ENCODE results near the gene DOCK3. TPM values are rescaled to one million over a fixed set of nuclear protein-coding genes. Genes with fewer than 3 reads are reported as not detected.

Gene DOCK3
- total and polyA plus RNA-seq, 2 donors (not counting 3 experiments of a cell fraction or from before 2014, with no cell fraction given): 0.08 to 0.13 TPM

GRCh38 chr3:50676031-50676705 lies 1.4 kb downstream of the DOCK3 start:
- FAIRE-seq: no peak
- no TSS peak for BruUV-seq (replicated peaks)
- Histone ChIP-seq H3K9ac (replicated peaks; ENCODE audit: extremely low read depth, insufficient read depth, low read length) (no peak overlapping the region), H3K9me1 (replicated peaks; ENCODE audit: control insufficient read depth, extremely low read depth, insufficient read depth, low read length) (no peaks in the 10 kb centered on the region), H3K79me2 (ENCODE audit: control insufficient read depth, insufficient read depth, low read length) (no peaks in the 10 kb centered on the region), H3K4me2 (ENCODE audit: insufficient read depth, low read length) (no peak overlapping the region), H2AFZ (ENCODE audit: low read depth, low read length) (no peak overlapping the region), H3K27ac (ENCODE audit: insufficient read depth, low read depth, low read length) (no peak overlapping the region), H3K27me3 (ENCODE audit: control insufficient read depth in 2 of 2, insufficient read depth in 2 of 2, low read length in 2 of 2) (peaks cover 47 to 66% of the 10 kb centered on the region in 2 experiments), H3K9me3 (replicated peaks; ENCODE audit: control insufficient read depth, insufficient read depth, low read length) (no peaks in the 10 kb centered on the region), H3K36me3 (ENCODE audit: control insufficient read depth in 2 of 2, extremely low read depth in 1 of 2, insufficient read depth in 2 of 2, low read length in 2 of 2) (no peaks in the 10 kb centered on the region), H3K4me1 (ENCODE audit: control insufficient read depth, extremely low read depth, insufficient read depth, low read length) (peaks cover 5% of the 10 kb centered on the region), H3K4me3 (replicated peaks in 1 of 3; ENCODE audit: insufficient read depth in 1 of 3, low read depth in 1 of 3, low read length in 3 of 3) (no peak overlapping the region), H4K20me1 (replicated peaks; ENCODE audit: control insufficient read depth, extremely low read depth, insufficient read depth, low read length) (no peaks in the 10 kb centered on the region)
- TF ChIP-seq EZH2 (IDR thresholded peaks at IDR 0.05; ENCODE audit: borderline replicate concordance, low read depth, low read length, severe bottlenecking) (no peak), MAX (IDR thresholded peaks at IDR 0.05; ENCODE audit: insufficient read depth, insufficient read length) (no peak), JUN (IDR thresholded peaks at IDR 0.05; ENCODE audit: borderline replicate concordance, insufficient read depth, insufficient read length, low read depth) (no peak), POLR2A (IDR thresholded peaks at IDR 0.05; ENCODE audit: low read depth, low read length) (no peak), MYC (IDR thresholded peaks at IDR 0.05; ENCODE audit: low read depth, low read length) (no peak), FOS (IDR thresholded peaks at IDR 0.05; ENCODE audit: borderline replicate concordance, insufficient read depth, low read length) (no peak), POLR2AphosphoS5 (IDR thresholded peaks at IDR 0.05; ENCODE audit: insufficient read depth, low read depth, low read length) (no peak), CTCF (IDR thresholded peaks at IDR 0.05; ENCODE audit: extremely low read depth in 1 of 2, insufficient read depth in 1 of 2, low read depth in 1 of 2, low read length in 2 of 2) (no peak), GATA2 (IDR thresholded peaks at IDR 0.05; ENCODE audit: insufficient read depth, insufficient read length, low read depth, low read length) (no peak)
- intact Hi-C loops (cut with micrococcal nuclease) (no loop called here), dilution Hi-C loops (cut with MboI; ENCODE audit: extremely low pct_ligation_motif_present, low sequenced_read_pairs) (no loop called here)
- ChIA-PET CTCF (interaction anchor here (0.9 to 1.3 kb wide), 2 partner anchors 9 to 695 kb away, joined by 3 to 4 read pairs; no protein-coding TSS in a partner anchor), POLR2A (no interaction called here)
- no peak for DNase-seq (ENCODE audit: low read depth, low spot score)

Data from endothelial cell of umbilical vein (primary cell).